Measurements from ENCODE around the gene OVOL1. TPM values are rescaled to one million over a fixed set of nuclear protein-coding genes. Genes with fewer than 3 reads are reported as not detected.

Gene OVOL1
- total and polyA plus RNA-seq, 2 of the 13 experiments (the other 11 are each of a cell fraction or from before 2014, with no cell fraction given), result 0.01 TPM; not detected in 1

- TF ChIP-seq ZNF710 (CRISPR knock-in tag; IDR thresholded peaks at IDR 0.05; ENCODE audit: borderline replicate concordance) (no peak), ATF7-NPFF (CRISPR knock-in tag; IDR thresholded peaks at IDR 0.05; ENCODE audit: low read depth) (no peak), POLR2G (IDR thresholded peaks at IDR 0.05; ENCODE audit: low read depth, low read length) (no peak), ZBTB25 (CRISPR knock-in tag; IDR thresholded peaks at IDR 0.05) (0 out of 2 replicates have a peak, but pooled peaks have one; percentile 15), JARID2 (CRISPR knock-in tag; IDR thresholded peaks at IDR 0.05; ENCODE audit: insufficient replicate concordance) (no peak), GATAD2A (CRISPR knock-in tag; IDR thresholded peaks at IDR 0.05) (peak; percentile 58), POGK (CRISPR knock-in tag; conservative IDR thresholded peaks at IDR 0.05) (no peak), ZBTB26 (CRISPR knock-in tag; IDR thresholded peaks at IDR 0.05; ENCODE audit: borderline replicate concordance) (no peak), SRSF1 (optimal IDR thresholded peaks at IDR 0.05; ENCODE audit: low read depth, low read length) (no peak), KLF15 (CRISPR knock-in tag; IDR thresholded peaks at IDR 0.05; ENCODE audit: borderline replicate concordance) (no peak), NR2F6 (IDR thresholded peaks at IDR 0.05) (no peak), NR2F6 (CRISPR knock-in tag; IDR thresholded peaks at IDR 0.05) (peak; percentile 37; the same call in 1 of the 2 replicates)
- TF ChIP-seq, protein P1, sequence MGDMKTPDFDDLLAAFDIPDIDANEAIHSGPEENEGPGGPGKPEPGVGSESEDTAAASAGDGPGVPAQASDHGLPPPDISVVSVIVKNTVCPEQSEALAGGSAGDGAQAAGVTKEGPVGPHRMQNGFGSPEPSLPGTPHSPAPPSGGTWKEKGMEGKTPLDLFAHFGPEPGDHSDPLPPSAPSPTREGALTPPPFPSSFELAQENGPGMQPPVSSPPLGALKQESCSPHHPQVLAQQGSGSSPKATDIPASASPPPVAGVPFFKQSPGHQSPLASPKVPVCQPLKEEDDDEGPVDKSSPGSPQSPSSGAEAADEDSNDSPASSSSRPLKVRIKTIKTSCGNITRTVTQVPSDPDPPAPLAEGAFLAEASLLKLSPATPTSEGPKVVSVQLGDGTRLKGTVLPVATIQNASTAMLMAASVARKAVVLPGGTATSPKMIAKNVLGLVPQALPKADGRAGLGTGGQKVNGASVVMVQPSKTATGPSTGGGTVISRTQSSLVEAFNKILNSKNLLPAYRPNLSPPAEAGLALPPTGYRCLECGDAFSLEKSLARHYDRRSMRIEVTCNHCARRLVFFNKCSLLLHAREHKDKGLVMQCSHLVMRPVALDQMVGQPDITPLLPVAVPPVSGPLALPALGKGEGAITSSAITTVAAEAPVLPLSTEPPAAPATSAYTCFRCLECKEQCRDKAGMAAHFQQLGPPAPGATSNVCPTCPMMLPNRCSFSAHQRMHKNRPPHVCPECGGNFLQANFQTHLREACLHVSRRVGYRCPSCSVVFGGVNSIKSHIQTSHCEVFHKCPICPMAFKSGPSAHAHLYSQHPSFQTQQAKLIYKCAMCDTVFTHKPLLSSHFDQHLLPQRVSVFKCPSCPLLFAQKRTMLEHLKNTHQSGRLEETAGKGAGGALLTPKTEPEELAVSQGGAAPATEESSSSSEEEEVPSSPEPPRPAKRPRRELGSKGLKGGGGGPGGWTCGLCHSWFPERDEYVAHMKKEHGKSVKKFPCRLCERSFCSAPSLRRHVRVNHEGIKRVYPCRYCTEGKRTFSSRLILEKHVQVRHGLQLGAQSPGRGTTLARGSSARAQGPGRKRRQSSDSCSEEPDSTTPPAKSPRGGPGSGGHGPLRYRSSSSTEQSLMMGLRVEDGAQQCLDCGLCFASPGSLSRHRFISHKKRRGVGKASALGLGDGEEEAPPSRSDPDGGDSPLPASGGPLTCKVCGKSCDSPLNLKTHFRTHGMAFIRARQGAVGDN (CRISPR knock-in tag; IDR thresholded peaks at IDR 0.05), result peak; percentile 59
- TF ChIP-seq, protein P2, sequence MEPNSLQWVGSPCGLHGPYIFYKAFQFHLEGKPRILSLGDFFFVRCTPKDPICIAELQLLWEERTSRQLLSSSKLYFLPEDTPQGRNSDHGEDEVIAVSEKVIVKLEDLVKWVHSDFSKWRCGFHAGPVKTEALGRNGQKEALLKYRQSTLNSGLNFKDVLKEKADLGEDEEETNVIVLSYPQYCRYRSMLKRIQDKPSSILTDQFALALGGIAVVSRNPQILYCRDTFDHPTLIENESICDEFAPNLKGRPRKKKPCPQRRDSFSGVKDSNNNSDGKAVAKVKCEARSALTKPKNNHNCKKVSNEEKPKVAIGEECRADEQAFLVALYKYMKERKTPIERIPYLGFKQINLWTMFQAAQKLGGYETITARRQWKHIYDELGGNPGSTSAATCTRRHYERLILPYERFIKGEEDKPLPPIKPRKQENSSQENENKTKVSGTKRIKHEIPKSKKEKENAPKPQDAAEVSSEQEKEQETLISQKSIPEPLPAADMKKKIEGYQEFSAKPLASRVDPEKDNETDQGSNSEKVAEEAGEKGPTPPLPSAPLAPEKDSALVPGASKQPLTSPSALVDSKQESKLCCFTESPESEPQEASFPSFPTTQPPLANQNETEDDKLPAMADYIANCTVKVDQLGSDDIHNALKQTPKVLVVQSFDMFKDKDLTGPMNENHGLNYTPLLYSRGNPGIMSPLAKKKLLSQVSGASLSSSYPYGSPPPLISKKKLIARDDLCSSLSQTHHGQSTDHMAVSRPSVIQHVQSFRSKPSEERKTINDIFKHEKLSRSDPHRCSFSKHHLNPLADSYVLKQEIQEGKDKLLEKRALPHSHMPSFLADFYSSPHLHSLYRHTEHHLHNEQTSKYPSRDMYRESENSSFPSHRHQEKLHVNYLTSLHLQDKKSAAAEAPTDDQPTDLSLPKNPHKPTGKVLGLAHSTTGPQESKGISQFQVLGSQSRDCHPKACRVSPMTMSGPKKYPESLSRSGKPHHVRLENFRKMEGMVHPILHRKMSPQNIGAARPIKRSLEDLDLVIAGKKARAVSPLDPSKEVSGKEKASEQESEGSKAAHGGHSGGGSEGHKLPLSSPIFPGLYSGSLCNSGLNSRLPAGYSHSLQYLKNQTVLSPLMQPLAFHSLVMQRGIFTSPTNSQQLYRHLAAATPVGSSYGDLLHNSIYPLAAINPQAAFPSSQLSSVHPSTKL (CRISPR knock-in tag; IDR thresholded peaks at IDR 0.05), result peak; percentile 64; the same call in 1 of the 2 replicates
Observed at GRCh38 chr11:65821107-65821506, 34.2 kb downstream of the OVOL1 start (continued).

Data from HepG2 (cell line).